GM10248 (cell line): Measurements from ENCODE around the gene GAB2.

Source experiments
- CTCF ChIA-PET: fragments of 300-600 bp; sonication (Branson Sonifier 250); formaldehyde crosslinking; extraction: SDS; loops from one replicate; lab custom pipeline; 2021; ENCODE audit warnings: antibody characterized with exemption; lab: Yijun Ruan, JAX
- POLR2A ChIA-PET: fragments of 350-650 bp; sonication (Branson Sonifier 250); formaldehyde crosslinking; extraction: SDS; loops from one replicate; lab custom pipeline; 2020; ENCODE audit warnings: antibody characterized with exemption; lab: Yijun Ruan, JAX
- DNase-seq: peaks from one replicate; pipeline ENCODE4 v3.0.0; 2012; ENCODE audit errors: extremely low spot score
- CTCF ChIP-seq: IDR thresholded peaks from 2 replicates; pipeline ENCODE4 v1.5.1; 2012; ENCODE audit warnings: mild to moderate bottlenecking, low read depth; ENCODE audit errors: extremely low read depth, missing control alignments, control extremely low read depth

The GAB2 gene

GRCh38 chr11:78417888-78418583 lies 416 bp upstream of the GAB2 start:
- peak; percentile 15 for TF ChIP-seq CTCF
- POLR2A ChIA-PET: interaction anchor here (0.8 kb wide), 1 partner anchor 12 kb away, joined by 3 read pairs; no protein-coding TSS in a partner anchor
- CTCF ChIA-PET: interaction anchor here (0.7 to 10.6 kb wide), 13 partner anchors 14 to 341 kb away, joined by 3 to 129 read pairs (median 4); no protein-coding TSS in a partner anchor
- peak; percentile 85 for DNase-seq

GRCh38 chr11:78416285-78417174 lies 1.1 kb downstream of the GAB2 start:
- ChIA-PET POLR2A (interaction anchor here (0.6 kb wide), 1 partner anchor 21 kb away, joined by 6 read pairs; no protein-coding TSS in a partner anchor), CTCF (interaction anchor here (1.0 to 10.6 kb wide), 18 partner anchors 8 to 189 kb away, joined by 3 to 129 read pairs (median 4); no protein-coding TSS in a partner anchor)
- DNase-seq: peak; percentile 84
- TF ChIP-seq CTCF: peak; percentile 56

GRCh38 chr11:78415338-78415737 lies 2.3 kb downstream of the GAB2 start:
- ChIA-PET CTCF (interaction anchor here (0.9 to 10.6 kb wide), 14 partner anchors 9 to 188 kb away, joined by 3 to 129 read pairs (median 4); no protein-coding TSS in a partner anchor), POLR2A (no interaction called here)
- no peak for DNase-seq
- TF ChIP-seq CTCF: no peak

- no peak for DNase-seq
- POLR2A ChIA-PET: no interaction called here
- CTCF ChIA-PET: interaction anchor here (0.9 to 10.6 kb wide), 9 partner anchors 8 to 152 kb away, joined by 3 to 129 read pairs (median 5); no protein-coding TSS in a partner anchor
- peak; percentile 16 for TF ChIP-seq CTCF
Observed at GRCh38 chr11:78414321-78415051, 3.1 kb downstream of the GAB2 start.

GRCh38 chr11:78408619-78409018 lies 9.0 kb downstream of the GAB2 start:
- CTCF ChIA-PET: interaction anchor here (1.0 kb wide), 1 partner anchor 63 kb away, joined by 3 read pairs; no protein-coding TSS in a partner anchor
- no peak for TF ChIP-seq CTCF
- POLR2A ChIA-PET: no interaction called here
- no peak for DNase-seq
